ENCODE measurements around the gene TLR9. TPM values are rescaled to one million over a fixed set of nuclear protein-coding genes. Genes with fewer than 3 reads are reported as not detected.
A peak's percentile ranks its signal among the peaks of the same experiment; 100 is the strongest.

The TLR9 gene
- total RNA-seq, 4 donors from 2014 or later, result not detected

DNA sequence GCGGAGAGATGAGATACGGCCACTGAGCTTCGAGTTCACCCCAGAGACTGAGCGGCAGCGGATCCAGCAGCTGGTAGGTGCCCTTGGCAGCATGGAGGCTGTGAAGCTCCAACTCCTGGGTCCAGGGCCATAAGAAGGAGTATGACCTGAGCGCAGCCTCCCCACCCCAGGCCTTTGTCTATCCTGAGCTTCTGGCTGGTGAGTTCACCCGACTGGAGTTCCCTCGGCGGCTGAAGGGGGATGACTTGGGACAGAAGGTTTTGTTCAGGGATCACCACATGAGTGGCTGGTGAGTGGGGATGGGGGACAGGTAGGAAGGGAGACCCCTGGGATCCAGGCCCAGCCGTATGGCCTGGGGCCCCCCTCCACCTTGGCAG is 22.7 kb upstream of the TLR9 start:
- H3K27ac ChIP-seq, result peak overlapping the region in 2 of 4 donors; percentile 10 to 83
- no peaks in the 10 kb centered on the region for H3K9me3 ChIP-seq
- DNase-seq, result no peak
- TF ChIP-seq, protein P1, sequence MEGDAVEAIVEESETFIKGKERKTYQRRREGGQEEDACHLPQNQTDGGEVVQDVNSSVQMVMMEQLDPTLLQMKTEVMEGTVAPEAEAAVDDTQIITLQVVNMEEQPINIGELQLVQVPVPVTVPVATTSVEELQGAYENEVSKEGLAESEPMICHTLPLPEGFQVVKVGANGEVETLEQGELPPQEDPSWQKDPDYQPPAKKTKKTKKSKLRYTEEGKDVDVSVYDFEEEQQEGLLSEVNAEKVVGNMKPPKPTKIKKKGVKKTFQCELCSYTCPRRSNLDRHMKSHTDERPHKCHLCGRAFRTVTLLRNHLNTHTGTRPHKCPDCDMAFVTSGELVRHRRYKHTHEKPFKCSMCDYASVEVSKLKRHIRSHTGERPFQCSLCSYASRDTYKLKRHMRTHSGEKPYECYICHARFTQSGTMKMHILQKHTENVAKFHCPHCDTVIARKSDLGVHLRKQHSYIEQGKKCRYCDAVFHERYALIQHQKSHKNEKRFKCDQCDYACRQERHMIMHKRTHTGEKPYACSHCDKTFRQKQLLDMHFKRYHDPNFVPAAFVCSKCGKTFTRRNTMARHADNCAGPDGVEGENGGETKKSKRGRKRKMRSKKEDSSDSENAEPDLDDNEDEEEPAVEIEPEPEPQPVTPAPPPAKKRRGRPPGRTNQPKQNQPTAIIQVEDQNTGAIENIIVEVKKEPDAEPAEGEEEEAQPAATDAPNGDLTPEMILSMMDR (IDR thresholded peaks at IDR 0.05), result no peak
- no peak for TF ChIP-seq POLR2A (IDR thresholded peaks at IDR 0.05)
- 71 to 73% methylated on average over 1 to 2 of the region's 10 CpGs for WGBS, 2 donors
- peaks cover 54 to 92% (median 58%) of the 10 kb centered on the region in 3 donors for H3K4me1 ChIP-seq
- H3K4me3 ChIP-seq, result no peak overlapping the region
- peaks cover 0 to 55% (median 11%) of the 10 kb centered on the region in 3 donors for H3K36me3 ChIP-seq
- intact Hi-C loops (cut with DNase I), result no loop called here
- no peaks in the 10 kb centered on the region for H3K27me3 ChIP-seq

DNA sequence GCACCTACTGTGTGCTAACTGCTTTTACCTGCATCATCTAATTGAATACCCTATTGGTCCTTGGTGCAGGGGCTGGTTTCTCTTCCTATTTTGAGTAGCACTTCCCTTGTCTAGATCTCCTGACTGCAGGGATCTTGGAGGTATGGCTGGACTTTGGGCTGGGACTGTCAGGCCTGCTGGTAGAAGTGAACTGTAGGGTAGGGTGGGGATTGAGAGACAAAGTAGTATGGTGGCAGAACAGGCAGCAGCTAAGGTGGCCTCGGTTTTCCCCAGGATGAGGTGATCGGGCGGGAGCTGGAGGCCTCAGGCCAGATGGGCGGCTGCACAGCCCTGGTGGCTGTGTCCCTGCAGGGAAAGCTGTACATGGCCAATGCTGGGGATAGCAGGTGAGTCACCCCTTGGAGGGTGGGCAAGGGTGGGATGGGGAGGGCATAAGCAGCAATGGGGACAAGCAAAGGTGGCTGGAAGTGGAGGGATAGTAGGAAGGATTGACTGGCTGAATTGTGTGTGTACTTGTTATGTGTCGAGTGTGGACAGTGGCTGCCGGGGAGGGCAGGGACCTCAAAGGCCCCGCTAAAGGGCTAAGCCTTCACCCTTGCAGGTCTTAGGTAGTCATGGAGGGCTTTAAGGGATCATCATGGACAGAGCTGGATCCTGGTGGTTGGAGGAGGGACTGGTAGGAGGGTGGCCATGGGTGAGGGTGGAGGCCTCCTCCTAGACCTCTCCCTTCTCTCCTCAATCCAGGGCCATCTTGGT is 22.1 kb upstream of the TLR9 start:
- H3K4me1 ChIP-seq, result peaks cover 51 to 86% (median 52%) of the 10 kb centered on the region in 3 donors
- intact Hi-C loops (cut with DNase I), result no loop called here
- DNase-seq, result no peak
- no peaks in the 10 kb centered on the region for H3K9me3 ChIP-seq
- H3K4me3 ChIP-seq, result peak overlapping the region in 2 of 4 donors; percentile 59 to 73
- H3K27ac ChIP-seq, result peak overlapping the region in 3 of 4 donors; percentile 83 to 95 (median 90)
- TF ChIP-seq, protein P1 (IDR thresholded peaks at IDR 0.05), result no peak
- no peak for TF ChIP-seq POLR2A (IDR thresholded peaks at IDR 0.05)
- peaks cover 0 to 49% (median 11%) of the 10 kb centered on the region in 3 donors for H3K36me3 ChIP-seq
- WGBS, 2 donors, result 80 to 84% methylated on average over 6 to 7 of the region's 7 CpGs
- no peaks in the 10 kb centered on the region for H3K27me3 ChIP-seq

DNA sequence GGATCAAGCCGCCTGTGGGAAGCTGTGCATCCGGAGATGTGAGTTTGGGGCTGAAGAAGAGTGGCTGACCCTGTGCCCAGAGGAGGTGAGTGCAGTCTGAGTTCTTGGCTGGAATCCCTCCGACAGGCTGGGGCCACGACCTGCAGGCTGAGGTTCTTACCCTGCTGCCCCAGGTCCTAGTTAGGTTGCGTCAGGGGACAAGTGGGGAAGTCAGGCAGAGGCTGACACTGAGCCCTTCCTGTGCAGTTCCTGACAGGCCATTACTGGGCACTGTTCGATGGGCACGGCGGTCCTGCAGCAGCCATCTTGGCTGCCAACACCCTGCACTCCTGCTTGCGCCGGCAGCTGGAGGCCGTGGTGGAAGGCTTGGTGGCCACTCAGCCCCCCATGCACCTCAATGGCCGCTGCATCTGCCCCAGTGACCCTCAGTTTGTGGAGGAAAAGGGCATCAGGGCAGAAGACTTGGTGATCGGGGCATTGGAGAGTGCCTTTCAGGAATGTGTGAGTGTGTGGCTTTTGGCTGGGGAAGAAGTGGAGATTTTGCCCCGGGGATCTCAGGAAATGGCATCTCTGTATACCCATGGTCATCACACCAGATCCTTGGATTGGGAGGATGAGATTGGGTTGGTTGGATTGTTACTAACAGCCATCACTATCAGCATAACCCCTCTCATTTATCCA is 21.4 kb upstream of the TLR9 start:
- no peak for TF ChIP-seq POLR2A (IDR thresholded peaks at IDR 0.05)
- TF ChIP-seq, protein P1 (IDR thresholded peaks at IDR 0.05), result no peak
- Histone ChIP-seq H3K27me3 (no peaks in the 10 kb centered on the region), H3K27ac (peak overlapping the region; percentile 78 to 95 (median 86)), H3K9me3 (no peaks in the 10 kb centered on the region), H3K36me3 (peaks cover 0 to 42% (median 11%) of the 10 kb centered on the region in 3 donors), H3K4me1 (peaks cover 50 to 79% (median 51%) of the 10 kb centered on the region in 3 donors), H3K4me3 (peak overlapping the region in 3 of 4 donors; percentile 54 to 73 (median 59))
- intact Hi-C loops (cut with DNase I), result no loop called here
- no peak for DNase-seq
- WGBS, 2 donors, result 61 to 70% methylated on average over 1 to 3 of the region's 14 CpGs

DNA sequence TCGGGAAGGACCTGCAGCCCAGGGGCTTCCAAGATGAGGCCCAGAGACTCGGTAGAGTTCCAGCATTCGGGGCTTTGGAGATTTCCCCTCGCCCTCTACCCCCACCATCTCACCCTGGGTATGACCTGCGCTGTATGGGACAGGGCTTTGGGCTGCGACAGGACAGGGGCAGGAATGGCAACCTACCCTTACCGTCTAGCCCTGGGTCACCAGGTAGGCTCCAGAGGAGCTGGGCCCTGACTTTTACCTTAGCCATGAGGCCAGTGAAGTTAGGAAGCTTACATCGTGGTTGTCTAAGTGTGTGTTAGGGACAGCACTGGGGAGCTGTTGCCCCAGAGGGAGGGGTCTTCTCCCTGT is 20.8 kb upstream of the TLR9 start:
- Histone ChIP-seq H3K36me3 (peaks cover 0 to 36% (median 11%) of the 10 kb centered on the region in 3 donors), H3K4me1 (peaks cover 45 to 73% (median 51%) of the 10 kb centered on the region in 3 donors), H3K4me3 (peak overlapping the region; percentile 35 to 73 (median 56)), H3K27me3 (no peaks in the 10 kb centered on the region), H3K27ac (peak overlapping the region; percentile 78 to 95 (median 86)), H3K9me3 (no peaks in the 10 kb centered on the region)
- intact Hi-C loops (cut with DNase I), result no loop called here
- TF ChIP-seq, protein P1 (IDR thresholded peaks at IDR 0.05), result no peak
- no peak for TF ChIP-seq POLR2A (IDR thresholded peaks at IDR 0.05)
- 31% methylated on average over 7 of the region's 8 CpGs; no CpG with 5 or more reads in 1 of the 2 donors for WGBS, 2 donors
- no peak for DNase-seq
